ENCODE data around the gene PIEZO1. TPM values are rescaled to one million over a fixed set of nuclear protein-coding genes. Genes with fewer than 3 reads are reported as not detected.

PIEZO1 gene
- total RNA-seq, 6 donors from 2014 or later, result 107 to 535 (median 239) TPM

DNA sequence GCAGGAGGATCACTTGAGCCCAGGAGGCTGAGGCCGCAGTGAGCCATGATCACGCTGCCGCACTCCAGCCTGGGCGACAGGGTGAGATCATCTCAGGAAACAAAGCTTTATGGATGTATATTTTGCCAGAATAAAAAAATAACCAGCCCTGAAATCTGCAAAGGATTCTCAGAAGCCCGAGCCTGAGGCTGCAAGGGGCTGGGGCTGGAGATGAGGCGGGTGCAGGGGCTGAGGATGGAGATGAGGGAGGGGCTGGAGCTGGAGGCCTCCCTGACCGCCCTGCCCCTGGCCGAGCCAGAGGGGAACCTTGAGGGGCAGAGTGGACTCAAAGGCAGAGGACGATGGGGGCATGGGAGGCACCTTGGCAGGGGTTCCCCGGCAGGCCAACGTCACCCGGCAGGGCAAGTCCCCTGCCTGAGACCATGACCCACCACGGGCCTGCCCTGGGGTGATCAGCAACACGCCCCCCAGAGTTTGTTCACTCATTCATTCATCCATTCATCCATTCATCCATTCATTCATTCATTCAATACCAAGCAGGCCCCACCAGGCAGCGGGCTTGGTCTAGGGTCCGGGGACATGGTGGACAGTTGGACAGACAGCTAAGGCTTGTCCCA lies 32.5 kb downstream of the PIEZO1 start:
- no peak for TF ChIP-seq POLR2A (IDR thresholded peaks at IDR 0.05)
- no peak for TF ChIP-seq CTCF (IDR thresholded peaks at IDR 0.05)
- no peak for TF ChIP-seq POLR2AphosphoS5 (IDR thresholded peaks at IDR 0.05)
- TF ChIP-seq EP300 (IDR thresholded peaks at IDR 0.05), result no peak
- Histone ChIP-seq H3K27me3 (no peaks in the 10 kb centered on the region), H3K36me3 (peaks cover 0 to 26% (median 7%) of the 10 kb centered on the region in 4 donors), H3K4me3 (no peak overlapping the region), H3K9me3 (no peaks in the 10 kb centered on the region), H3K27ac (no peak overlapping the region), H3K4me1 (peaks cover 0 to 25% (median 9%) of the 10 kb centered on the region in 4 donors)
- DNase-seq (peak in 1 of 2 donors; percentile 66), ATAC-seq (ENCODE audit: low FRiP score in 2 of 2) (no peak)
- WGBS, 2 donors, result 90 to 93% methylated on average over 16 of the region's 16 CpGs

- no peak for ATAC-seq (ENCODE audit: low FRiP score in 2 of 2)
These were observed 34.2 kb downstream of the PIEZO1 start for GRCh38 chr16:88750854-88751253.

DNA sequence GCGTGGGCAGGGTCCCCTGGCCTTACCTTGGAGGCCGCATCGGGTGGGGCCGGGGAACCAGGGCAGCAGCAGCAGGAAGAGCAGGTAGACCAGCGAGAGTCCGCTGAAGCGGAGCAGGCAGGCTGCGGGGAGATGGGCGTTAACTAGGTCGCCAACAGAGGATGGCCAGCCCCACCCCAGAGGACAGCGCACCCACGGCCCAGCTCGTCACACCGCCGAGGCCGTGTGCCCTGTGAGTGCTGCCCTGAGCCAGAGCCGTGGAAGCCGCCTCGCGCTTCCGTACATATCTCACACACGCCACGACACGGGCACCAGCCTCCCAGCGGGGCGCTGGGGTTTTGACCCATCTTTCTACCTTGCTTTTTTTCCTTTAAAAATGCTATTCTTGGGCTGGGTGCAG lies 35.7 kb downstream of the PIEZO1 start:
- ATAC-seq (ENCODE audit: low FRiP score in 2 of 2), result no peak
- DNase-seq, result peak in 1 of 2 donors; percentile 62
- no peak overlapping the region for H3K27ac ChIP-seq
- no peaks in the 10 kb centered on the region for H3K9me3 ChIP-seq
- 90 to 97% methylated on average over 12 to 24 of the region's 26 CpGs for WGBS, 2 donors
- TF ChIP-seq EP300 (IDR thresholded peaks at IDR 0.05) (no peak), CTCF (IDR thresholded peaks at IDR 0.05) (no peak), POLR2AphosphoS5 (IDR thresholded peaks at IDR 0.05) (no peak), POLR2A (IDR thresholded peaks at IDR 0.05) (no peak)
- H3K36me3 ChIP-seq, result peaks cover 0 to 26% (median 7%) of the 10 kb centered on the region in 4 donors
- H3K27me3 ChIP-seq, result no peaks in the 10 kb centered on the region
- H3K4me1 ChIP-seq, result peaks cover 15 to 33% (median 27%) of the 10 kb centered on the region in 4 donors
- no peak overlapping the region for H3K4me3 ChIP-seq

More at GRCh38 chr16:88750854-88751253, 34.2 kb downstream of the PIEZO1 start:
- Histone ChIP-seq H3K4me1 (peaks cover 5 to 25% (median 16%) of the 10 kb centered on the region in 4 donors), H3K36me3 (peaks cover 0 to 28% (median 7%) of the 10 kb centered on the region in 4 donors), H3K9me3 (no peaks in the 10 kb centered on the region), H3K4me3 (no peak overlapping the region), H3K27me3 (no peaks in the 10 kb centered on the region), H3K27ac (no peak overlapping the region)
- WGBS, 2 donors, result 87 to 90% methylated on average over 2 to 12 of the region's 12 CpGs
- DNase-seq, result no peak
- no peak for TF ChIP-seq POLR2AphosphoS5 (IDR thresholded peaks at IDR 0.05)
- TF ChIP-seq CTCF (IDR thresholded peaks at IDR 0.05), result no peak
- TF ChIP-seq POLR2A (IDR thresholded peaks at IDR 0.05), result no peak
- TF ChIP-seq EP300 (IDR thresholded peaks at IDR 0.05), result no peak

GRCh38 chr16:88748364-88748763 lies 36.7 kb downstream of the PIEZO1 start:
- no peak overlapping the region for H3K4me3 ChIP-seq
- DNase-seq, result peak in 1 of 2 donors; percentile 44
- peaks cover 25 to 34% (median 32%) of the 10 kb centered on the region in 4 donors for H3K4me1 ChIP-seq
- H3K27ac ChIP-seq, result no peak overlapping the region
- H3K36me3 ChIP-seq, result peaks cover 0 to 26% (median 7%) of the 10 kb centered on the region in 4 donors
- H3K27me3 ChIP-seq, result no peaks in the 10 kb centered on the region
- TF ChIP-seq CTCF (IDR thresholded peaks at IDR 0.05) (no peak), EP300 (IDR thresholded peaks at IDR 0.05) (no peak), POLR2A (IDR thresholded peaks at IDR 0.05) (no peak), POLR2AphosphoS5 (IDR thresholded peaks at IDR 0.05) (no peak)
- 82 to 87% methylated on average over 3 to 4 of the region's 12 CpGs for WGBS, 2 donors
- H3K9me3 ChIP-seq, result no peaks in the 10 kb centered on the region
- no peak for ATAC-seq (ENCODE audit: low FRiP score in 2 of 2)
